Chondrocyte (in vitro differentiated cells): ENCODE measurements around the gene TBX5. TPM values are rescaled to one million over a fixed set of nuclear protein-coding genes. Genes with fewer than 3 reads are reported as not detected.

ENCODE experiments used
- DNase-seq: peaks from one replicate; pipeline ENCODE4 v3.0.0; 2021; ENCODE audit warnings: mixed read lengths, low spot score
- H3K27ac Mint-ChIP-seq: one replicate; pipeline ENCODE4 v1.8.0; 2021; ENCODE audit warnings: mild to moderate bottlenecking, moderate library complexity, mixed read lengths; ENCODE audit not compliant: unreplicated experiment
- H3K27me3 Mint-ChIP-seq: 2 replicates; pipeline ENCODE4 v1.8.0; 2021; ENCODE audit warnings: low read depth, mixed read lengths
- H3K36me3 Mint-ChIP-seq: 2 replicates; pipeline ENCODE4 v1.8.0; 2021; ENCODE audit warnings: low read depth, mixed read lengths
- H3K4me1 Mint-ChIP-seq: 2 replicates; pipeline ENCODE4 v1.8.0; 2021; ENCODE audit warnings: low read depth, mild to moderate bottlenecking, mixed read lengths
- H3K4me3 Mint-ChIP-seq: one replicate; pipeline ENCODE4 v1.8.0; 2021; ENCODE audit warnings: mild to moderate bottlenecking, moderate library complexity, mixed read lengths; ENCODE audit not compliant: unreplicated experiment
- H3K9me3 Mint-ChIP-seq: 2 replicates; pipeline ENCODE4 v1.8.0; 2021; ENCODE audit warnings: low read depth, mixed read lengths
- total RNA-seq: library from RNA; stranded (reverse); gene quantifications from 3 replicates; pipeline ENCODE4 v1.2.1, GENCODE V29; 2021
- TF ChIP-seq, protein P1 (sequence below): fragments of 200-600 bp; sonication (generic); IDR thresholded peaks from 2 replicates; pipeline ENCODE4 v1.5.0; 2021; ENCODE audit warnings: antibody characterized with exemption, mild to moderate bottlenecking, moderate library complexity

Gene TBX5
- total RNA-seq, 1 donor from 2014 or later: not detected

DNA sequence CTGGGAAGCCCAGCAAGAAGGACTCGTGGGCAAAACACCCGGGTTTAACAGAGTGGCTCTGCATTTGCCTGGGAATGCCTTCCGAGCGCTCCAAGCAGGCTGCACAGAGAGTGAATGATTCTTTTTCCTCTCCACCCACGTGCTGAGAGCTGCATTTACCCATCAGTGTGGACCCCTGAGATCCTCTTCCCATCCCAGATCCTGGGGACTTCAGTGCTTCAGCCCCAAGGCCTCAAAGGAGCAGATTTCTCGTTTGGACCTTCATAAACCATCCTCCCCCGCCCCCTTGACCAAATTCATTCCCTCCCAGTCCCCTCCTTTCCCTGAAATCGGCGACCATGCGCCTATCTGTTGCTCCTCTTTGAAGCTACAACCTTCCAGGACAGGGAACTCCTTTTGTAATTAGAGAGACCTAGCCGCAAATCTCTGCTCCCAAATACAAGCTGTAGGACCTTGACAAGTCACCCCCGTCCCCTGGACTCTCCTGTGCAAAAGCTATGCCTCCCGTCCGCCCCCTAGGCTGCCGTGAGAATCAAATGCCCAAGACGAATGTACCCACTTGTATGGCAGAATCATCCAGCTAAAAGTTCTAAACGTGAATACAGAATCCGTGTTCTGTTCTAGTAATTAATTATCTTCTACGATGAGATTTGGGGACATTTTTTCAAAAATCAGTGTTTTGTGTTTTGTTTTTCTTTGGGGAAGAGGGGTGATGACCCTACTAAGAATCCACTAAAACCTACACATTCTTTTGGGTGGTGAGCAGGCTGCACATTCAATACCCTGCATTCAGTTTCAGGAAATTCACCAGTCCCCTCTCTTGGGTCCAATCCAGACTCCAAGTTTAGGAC lies 8.8 kb downstream of the TBX5 start:
- no peak overlapping the region for H3K27ac Mint-ChIP-seq
- H3K9me3 Mint-ChIP-seq: no peaks in the 10 kb centered on the region
- H3K4me1 Mint-ChIP-seq: no peaks in the 10 kb centered on the region
- H3K27me3 Mint-ChIP-seq: peaks cover 89% of the 10 kb centered on the region
- no peak for DNase-seq
- peaks cover 2% of the 10 kb centered on the region for H3K36me3 Mint-ChIP-seq
- TF ChIP-seq, protein P1, sequence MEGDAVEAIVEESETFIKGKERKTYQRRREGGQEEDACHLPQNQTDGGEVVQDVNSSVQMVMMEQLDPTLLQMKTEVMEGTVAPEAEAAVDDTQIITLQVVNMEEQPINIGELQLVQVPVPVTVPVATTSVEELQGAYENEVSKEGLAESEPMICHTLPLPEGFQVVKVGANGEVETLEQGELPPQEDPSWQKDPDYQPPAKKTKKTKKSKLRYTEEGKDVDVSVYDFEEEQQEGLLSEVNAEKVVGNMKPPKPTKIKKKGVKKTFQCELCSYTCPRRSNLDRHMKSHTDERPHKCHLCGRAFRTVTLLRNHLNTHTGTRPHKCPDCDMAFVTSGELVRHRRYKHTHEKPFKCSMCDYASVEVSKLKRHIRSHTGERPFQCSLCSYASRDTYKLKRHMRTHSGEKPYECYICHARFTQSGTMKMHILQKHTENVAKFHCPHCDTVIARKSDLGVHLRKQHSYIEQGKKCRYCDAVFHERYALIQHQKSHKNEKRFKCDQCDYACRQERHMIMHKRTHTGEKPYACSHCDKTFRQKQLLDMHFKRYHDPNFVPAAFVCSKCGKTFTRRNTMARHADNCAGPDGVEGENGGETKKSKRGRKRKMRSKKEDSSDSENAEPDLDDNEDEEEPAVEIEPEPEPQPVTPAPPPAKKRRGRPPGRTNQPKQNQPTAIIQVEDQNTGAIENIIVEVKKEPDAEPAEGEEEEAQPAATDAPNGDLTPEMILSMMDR: no peak
- no peak overlapping the region for H3K4me3 Mint-ChIP-seq

DNA sequence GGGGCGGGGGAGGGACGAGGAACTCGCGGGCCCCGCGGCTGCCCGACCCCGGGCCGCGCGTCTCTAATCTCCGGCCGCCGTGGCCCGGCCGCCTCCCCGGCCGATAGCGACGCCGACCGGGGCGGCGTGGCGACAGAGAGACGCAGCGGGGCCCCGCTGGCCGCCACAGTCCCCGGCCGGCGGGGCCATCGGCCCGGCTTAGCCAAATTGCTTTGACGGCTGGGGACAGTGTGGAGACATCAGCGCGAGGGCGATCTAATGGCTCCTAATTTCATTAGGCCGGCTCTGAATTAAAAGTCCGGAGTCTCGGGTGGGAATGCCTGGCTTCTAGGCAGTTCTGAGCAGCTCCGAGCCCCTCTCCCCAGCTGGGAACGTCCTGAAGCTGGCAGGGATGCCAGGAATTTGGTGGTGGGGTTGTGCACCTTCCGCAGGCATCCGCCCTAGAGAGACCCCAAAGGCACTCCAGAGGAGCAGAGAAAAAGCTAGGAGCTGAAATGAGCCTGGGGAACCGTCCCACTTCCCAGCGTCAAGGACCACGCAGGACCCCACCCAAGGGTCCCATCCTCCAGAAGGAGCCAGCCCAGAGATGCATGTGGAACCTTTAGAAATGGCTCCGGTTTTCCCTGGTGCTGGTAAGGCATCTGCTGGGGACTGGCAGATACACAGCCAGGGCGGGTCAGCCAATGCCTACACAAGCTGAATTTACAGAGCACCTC lies 9.6 kb downstream of the TBX5 start:
- H3K27me3 Mint-ChIP-seq: peaks cover 84% of the 10 kb centered on the region
- TF ChIP-seq, protein P1: no peak
- no peaks in the 10 kb centered on the region for H3K9me3 Mint-ChIP-seq
- no peak overlapping the region for H3K4me3 Mint-ChIP-seq
- no peaks in the 10 kb centered on the region for H3K4me1 Mint-ChIP-seq
- no peak for DNase-seq
- peaks cover 2% of the 10 kb centered on the region for H3K36me3 Mint-ChIP-seq
- H3K27ac Mint-ChIP-seq: no peak overlapping the region

DNA sequence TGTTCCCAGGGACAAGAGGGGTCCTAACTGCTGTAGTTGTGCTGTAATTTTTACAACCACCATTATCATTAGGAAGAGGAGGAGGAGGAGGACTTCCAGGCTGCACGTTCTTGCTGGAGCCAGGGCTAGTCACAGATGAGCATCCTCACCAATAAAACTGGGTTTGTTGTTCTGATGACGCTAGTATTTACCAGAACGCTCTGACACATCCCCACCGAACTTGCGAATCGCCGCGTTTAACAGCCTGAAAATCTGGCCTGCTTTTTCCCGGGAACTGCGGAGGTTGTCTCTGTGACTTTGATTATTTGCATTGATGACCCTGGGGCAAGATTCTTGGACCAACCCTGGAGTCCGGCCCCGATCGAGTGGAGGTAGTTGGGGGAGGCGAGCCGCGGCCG lies 10.2 kb downstream of the TBX5 start:
- H3K9me3 Mint-ChIP-seq: no peaks in the 10 kb centered on the region
- H3K27ac Mint-ChIP-seq: no peak overlapping the region
- TF ChIP-seq, protein P1: no peak
- no peak for DNase-seq
- no peaks in the 10 kb centered on the region for H3K4me1 Mint-ChIP-seq
- peaks cover 2% of the 10 kb centered on the region for H3K36me3 Mint-ChIP-seq
- H3K27me3 Mint-ChIP-seq: peaks cover 79% of the 10 kb centered on the region
- no peak overlapping the region for H3K4me3 Mint-ChIP-seq

DNA sequence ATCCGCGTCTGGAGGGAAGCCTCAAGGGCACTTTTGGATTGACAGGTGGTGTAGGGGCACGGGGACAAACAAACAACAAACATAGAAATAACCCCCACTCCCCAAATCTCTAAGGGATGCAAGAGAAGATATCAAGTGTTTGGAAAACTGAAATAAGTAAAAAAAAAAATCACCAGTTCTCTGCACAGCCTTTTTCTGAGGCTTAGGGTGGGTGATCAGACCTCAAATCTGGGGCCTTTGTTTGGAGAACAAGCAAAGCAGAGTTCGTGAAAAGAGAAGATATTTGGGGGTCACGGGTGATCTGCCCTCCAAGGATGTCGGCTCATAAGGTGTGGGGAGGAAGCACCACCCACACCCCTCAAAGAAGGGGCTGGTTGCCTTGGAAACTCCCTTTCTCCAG lies 10.7 kb downstream of the TBX5 start:
- TF ChIP-seq, protein P1: no peak
- peaks cover 74% of the 10 kb centered on the region for H3K27me3 Mint-ChIP-seq
- no peaks in the 10 kb centered on the region for H3K4me1 Mint-ChIP-seq
- no peak overlapping the region for H3K27ac Mint-ChIP-seq
- no peak overlapping the region for H3K4me3 Mint-ChIP-seq
- peaks cover 2% of the 10 kb centered on the region for H3K36me3 Mint-ChIP-seq
- DNase-seq: no peak
- H3K9me3 Mint-ChIP-seq: no peaks in the 10 kb centered on the region

DNA sequence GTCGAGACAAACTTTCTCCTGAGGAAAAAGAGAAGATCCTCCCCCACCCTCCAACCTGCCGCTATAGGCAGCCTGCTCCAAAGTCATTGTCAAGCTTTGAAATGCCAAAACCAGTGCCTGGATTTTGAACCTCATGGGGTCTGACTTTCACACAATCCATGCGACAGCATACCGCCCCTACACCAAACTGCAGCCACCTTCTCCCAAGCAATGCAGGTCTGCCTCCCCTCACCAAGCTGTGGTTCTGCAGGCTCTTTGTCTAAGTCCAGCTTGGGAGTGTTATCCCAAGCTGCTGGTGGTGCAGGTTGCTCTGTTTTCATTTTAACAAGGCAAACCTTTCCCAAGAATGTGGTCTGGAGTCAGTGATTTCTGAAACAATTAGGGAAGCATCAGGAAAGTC lies 12.4 kb downstream of the TBX5 start:
- H3K27ac Mint-ChIP-seq: no peak overlapping the region
- H3K36me3 Mint-ChIP-seq: peaks cover 2% of the 10 kb centered on the region
- peaks cover 57% of the 10 kb centered on the region for H3K27me3 Mint-ChIP-seq
- TF ChIP-seq, protein P1: no peak
- no peak overlapping the region for H3K4me3 Mint-ChIP-seq
- no peaks in the 10 kb centered on the region for H3K9me3 Mint-ChIP-seq
- H3K4me1 Mint-ChIP-seq: no peaks in the 10 kb centered on the region
- DNase-seq: no peak
